HFF-Myc (cell line): ENCODE data around the gene KIF18B.

Source experiments
- DNase-seq: peaks from one replicate; pipeline ENCODE4 v3.0.0-alpha.2; 2011; ENCODE audit warnings: low read depth; ENCODE audit errors: extremely low read depth
- H3K4me3 ChIP-seq: replicated peaks from 2 replicates; pipeline ENCODE4 v1.5.1; 2011; ENCODE audit warnings: low read depth, mild to moderate bottlenecking, control low read depth, low read length
- TF ChIP-seq, protein P1 (sequence below): IDR thresholded peaks from 2 replicates; pipeline ENCODE4 v1.5.1; 2012; ENCODE audit warnings: mild to moderate bottlenecking, low read depth, low read length, control low read depth; ENCODE audit errors: missing control alignments

KIF18B gene

DNA sequence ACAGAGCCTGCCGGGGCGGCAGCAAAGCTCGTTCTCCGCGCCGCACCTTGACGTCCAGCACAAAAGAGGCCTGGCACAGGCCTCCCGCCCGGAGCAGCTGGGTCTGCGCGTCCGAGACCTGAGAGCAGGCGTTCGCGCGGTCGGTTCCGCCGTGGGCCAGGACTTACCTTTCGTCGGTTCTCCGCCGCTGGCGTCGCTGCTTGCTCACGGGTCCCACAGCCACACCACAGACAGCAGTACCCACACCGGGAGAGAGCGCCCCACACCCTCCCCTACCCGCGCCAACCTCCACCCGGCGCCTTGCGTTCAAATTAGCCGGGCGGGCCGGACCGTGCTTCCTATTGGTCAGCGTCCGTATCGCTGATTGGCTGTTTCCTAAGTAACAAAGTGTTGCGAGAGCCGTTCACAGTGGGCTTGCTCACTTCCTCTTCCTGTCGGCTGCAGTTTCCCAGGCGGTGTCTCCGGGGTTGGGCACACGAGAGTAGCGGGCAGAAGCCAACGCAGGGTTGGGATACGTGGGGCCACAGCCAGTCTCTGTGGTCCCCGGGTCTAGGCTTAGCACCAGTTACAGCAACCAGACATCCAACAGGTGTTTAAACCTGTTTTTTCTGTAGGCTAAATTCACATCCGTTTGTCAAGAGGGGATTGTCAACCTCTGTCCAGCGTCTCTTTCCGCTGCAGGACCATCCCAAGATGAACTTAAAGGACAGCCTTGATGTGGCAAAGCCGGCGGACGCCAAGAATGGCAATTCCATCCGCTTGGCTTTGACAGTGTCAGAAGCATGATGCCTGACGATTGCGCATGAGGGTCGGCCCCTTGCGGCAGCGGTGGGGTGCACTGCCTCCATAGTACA lies at the start of gene KIF18B:
TSS of gene KIF18B (minus strand) at position 313 of the 854 bp plus-strand sequence. CDS start 11,429 bp downstream, outside the sequence.
- H3K4me3 ChIP-seq: peak within 1 kb of the TSS; percentile 88
- TF ChIP-seq, protein P1, sequence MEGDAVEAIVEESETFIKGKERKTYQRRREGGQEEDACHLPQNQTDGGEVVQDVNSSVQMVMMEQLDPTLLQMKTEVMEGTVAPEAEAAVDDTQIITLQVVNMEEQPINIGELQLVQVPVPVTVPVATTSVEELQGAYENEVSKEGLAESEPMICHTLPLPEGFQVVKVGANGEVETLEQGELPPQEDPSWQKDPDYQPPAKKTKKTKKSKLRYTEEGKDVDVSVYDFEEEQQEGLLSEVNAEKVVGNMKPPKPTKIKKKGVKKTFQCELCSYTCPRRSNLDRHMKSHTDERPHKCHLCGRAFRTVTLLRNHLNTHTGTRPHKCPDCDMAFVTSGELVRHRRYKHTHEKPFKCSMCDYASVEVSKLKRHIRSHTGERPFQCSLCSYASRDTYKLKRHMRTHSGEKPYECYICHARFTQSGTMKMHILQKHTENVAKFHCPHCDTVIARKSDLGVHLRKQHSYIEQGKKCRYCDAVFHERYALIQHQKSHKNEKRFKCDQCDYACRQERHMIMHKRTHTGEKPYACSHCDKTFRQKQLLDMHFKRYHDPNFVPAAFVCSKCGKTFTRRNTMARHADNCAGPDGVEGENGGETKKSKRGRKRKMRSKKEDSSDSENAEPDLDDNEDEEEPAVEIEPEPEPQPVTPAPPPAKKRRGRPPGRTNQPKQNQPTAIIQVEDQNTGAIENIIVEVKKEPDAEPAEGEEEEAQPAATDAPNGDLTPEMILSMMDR: no peak
- DNase-seq: peak; percentile 92

DNA sequence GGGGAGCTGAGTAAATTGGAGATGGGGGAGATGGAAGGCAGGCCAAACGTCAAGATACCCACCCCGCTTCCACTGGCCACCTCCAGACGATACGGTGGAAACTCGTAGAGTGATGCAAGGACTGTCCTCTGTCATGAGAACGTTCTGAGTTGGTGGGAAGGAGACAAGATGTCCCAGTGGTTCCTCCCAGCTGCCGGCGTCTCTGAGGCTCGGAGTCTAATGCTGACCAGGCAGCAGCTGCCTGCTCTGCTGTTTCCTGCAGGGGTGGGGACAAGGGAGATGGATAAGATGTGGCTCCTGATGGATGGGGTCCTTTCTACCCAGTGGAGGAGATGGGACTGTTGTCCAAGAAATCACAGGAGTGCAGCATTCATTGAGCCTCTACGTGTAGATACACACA lies 48.7 kb upstream of the KIF18B start:
- no peak for DNase-seq
- H3K4me3 ChIP-seq: no peak overlapping the region
- TF ChIP-seq, protein P1: no peak

DNA sequence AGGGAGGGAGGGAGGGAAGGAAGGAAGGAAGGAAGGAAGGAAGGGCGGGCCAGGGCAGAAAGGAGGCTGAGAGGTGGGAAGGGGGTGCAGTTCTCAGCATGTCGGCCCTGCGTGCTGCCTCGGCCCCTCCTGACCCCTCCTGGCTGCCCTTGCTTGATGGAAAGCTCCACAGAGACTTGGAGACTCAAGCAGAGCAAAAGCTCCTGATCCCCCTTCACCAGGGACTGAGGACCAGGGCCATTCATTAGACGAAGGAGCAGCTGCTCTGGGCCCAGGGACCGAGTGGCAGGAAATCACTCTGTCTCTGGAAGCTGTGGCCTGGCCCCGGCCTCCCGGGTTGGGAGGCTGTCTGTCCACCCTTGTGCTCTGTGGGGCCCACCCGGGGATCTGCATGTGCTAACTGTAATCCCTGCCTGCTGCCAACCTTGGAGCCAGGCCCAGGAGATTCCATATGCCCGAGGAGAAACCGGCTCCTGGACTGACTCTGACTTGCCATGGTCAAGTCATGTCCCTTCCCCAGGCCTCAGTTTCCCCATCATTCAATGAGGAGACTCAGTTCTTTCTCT lies 47.9 kb upstream of the KIF18B start:
- no peak overlapping the region for H3K4me3 ChIP-seq
- no peak for DNase-seq
- TF ChIP-seq, protein P1: no peak

DNA sequence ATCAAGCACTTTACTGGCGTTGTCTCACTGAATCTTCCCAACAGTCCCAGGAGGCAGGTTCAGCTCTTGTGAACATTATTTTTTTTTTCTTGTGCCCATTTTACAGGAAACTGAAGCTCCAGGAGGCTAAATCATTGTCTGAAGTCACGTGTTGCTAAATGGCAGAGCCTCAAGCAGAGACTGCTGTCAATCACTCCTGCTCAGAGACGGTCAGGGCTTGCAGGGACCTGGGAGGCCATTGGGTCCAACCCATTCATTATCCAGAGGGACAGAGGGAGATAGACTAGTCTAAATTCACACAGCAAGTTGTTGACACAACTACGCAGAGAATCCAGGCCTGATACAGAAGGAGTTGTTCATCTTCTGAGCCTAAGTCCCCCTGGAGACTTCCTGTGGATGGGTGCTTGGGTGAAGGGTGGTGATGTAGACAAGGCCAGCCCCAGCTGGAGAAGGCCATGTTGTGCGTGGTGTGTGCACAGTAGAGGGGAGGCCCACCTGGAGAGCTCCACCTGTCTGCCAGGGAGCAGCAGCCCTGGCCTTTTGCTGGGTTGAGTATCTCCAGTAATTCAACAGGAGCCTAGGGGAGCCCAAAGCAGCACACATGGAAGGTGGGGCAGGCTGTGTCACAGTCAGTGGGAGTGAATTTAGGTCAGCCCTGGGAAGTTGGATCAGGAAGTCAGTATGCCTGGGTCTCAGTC lies 44.8 kb upstream of the KIF18B start:
- TF ChIP-seq, protein P1: no peak
- no peak for DNase-seq
- no peak overlapping the region for H3K4me3 ChIP-seq

DNA sequence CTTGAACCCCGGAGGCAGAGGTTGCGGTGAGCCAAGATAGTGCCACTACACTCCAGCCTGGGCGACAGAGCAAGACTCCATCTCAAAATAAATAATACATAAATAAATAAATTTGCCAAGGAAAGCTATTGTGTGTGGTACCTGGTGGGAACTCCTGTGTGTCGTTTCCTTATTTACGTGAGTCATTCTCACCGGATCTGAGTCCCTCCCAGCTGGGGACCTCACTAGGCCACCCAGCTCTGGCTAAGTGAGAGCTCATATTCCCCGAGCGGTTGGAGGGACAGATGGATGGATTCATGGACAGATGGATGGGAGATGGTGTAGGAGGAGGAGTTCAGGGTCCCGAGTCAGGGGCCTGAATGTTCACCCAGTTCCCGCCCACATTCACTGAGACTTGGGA lies 43.4 kb upstream of the KIF18B start:
- H3K4me3 ChIP-seq: no peak overlapping the region
- no peak for DNase-seq

DNA sequence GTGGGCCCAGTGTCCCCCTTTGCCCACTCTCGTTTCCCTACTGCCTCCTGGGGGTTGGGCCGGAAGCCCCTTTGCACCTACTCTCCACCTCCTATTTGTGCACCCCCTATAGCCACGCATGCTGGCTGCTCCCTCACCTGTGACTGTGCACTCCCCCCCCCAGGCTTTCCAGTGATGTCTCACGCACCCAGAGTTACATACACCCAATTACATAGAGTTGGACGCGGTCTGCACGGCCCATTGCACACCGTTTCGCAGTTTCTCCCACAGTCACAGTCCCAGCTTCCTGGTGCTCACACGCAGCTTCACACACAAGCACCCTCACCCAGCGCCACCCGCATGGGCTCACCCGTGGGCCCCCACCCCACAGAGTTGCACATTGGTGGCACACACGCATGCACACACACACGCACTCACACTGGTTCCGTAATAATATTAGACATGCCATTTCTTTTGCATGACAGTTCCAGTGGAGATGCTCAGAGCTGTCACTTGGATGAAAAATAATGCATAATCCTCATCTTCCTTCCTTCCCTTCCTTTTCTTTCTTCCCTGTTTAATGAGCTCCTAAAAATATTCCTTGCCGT lies 42.1 kb upstream of the KIF18B start:
- DNase-seq: no peak
- TF ChIP-seq, protein P1: no peak
- H3K4me3 ChIP-seq: no peak overlapping the region

More for the DNA sequence above, 43.4 kb upstream of the KIF18B start:
- TF ChIP-seq, protein P1: no peak
